ENCODE data around the gene NELL2.
"Not testable (repeated sequence)": the region's sequence is repeated elsewhere in the genome, so short reads cannot be mapped to it uniquely, and the experiment has no call there.

NELL2 gene

DNA sequence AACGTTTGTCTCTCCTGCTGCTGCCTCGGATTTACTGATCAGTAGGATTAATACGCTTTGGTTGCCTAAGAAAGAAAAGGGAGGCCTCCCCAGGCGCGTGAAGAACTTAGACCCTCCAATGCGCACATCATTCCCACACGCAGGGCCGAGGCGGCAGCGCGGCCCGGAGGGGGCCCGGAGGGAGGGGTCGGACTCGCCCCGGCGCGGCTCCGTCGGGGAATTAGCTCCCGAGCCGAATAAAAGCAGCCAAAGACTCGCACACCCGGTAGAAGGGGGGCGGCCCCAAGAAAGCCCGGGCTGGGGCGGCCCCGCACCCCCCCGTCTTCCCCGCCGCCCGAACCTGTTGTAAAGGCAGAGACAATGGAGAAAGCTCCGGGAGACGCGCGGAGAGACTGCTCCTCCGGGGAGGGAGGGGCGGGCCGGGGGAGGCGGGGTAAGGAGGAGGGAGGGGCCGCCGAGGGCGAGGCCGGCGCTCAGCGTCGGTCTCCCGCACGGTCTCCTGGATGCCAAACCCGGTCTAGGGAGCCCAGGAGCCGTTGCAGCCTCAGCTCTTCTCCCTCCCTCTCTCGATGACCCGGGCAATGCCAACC is at the start of gene NELL2:
TSS of gene NELL2 (minus strand) at position 362 of the 590 bp plus-strand sequence. CDS start 446 bp downstream, outside the sequence.
- DNase-seq (ENCODE audit: low read depth): no peak

DNA sequence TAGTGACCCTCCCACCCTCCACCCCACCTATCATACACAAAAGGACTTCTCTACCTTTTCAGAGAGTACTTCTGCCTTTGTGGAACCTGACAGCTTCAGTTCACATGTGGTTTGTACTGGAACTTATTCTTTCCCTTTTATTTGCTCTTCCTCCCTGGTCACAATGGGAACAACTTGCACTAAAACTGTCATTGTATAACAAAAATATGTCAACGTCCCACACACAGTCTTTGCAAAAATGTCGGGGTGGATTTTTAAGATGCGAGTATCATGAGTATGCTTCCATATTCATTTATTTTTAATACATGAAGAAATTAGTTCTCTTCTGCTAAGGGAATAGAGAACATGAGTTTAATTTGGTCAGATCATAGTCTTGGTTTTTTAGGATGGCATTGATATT is 45.6 kb upstream of the NELL2 start:
- DNase-seq (ENCODE audit: low read depth): no peak

DNA sequence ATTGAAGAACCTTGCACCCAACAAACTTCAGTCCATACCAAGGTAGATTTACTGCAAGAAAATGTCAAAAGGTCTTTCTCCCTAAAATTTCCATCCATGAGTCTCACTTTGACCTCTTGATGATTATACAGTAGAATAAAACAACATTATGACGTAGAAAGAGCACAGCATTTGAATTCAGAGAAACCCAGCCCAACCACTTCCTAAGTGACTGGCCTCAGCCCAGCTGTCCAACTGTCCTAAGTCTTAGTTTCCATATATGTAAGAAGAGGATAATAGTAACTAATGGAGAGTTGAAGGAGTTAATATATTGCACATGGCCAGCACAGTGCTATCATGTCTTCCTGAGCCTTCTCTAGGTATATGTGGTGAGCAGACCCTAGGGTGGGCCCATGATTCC is 41.0 kb upstream of the NELL2 start:
- no peak for DNase-seq (ENCODE audit: low read depth)

DNA sequence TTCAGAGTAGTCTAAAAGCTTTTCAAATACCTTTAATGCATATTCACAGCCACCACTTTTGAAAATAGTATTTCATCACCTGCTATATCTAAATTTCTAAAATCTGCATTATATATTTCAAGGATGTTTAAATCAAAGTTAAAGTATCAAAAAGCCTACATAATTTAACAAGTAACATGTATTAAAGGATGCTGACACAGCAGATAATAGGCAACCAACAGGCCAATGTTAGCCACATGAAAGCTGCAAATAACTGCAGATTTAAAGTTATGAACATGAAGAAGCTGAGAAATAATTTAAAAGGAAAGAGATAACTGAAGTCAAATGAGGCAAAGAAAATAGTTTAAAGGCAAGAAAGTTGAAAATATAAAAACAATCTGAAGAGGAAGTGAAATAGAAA is 39.8 kb upstream of the NELL2 start:
- no peak for DNase-seq (ENCODE audit: low read depth)

DNA sequence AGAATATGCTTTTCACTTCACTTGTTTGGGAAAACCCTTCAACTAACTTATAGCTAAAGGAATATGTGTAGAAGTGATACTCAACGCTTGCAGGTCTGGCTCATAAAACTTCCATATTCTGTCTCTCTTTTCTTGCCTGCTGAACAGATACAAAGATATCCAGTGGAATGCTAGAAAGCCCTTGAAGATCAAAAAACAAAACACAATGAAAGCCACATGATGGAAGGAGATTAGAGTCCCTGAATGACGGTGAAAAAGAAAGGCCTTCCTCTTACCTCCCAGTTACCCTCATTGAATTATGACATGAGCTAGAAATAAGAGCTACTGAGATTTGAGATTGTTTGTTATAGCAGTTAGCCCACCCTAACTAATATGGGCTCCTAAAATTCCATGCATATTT is 28.2 kb upstream of the NELL2 start:
- DNase-seq (ENCODE audit: low read depth): no peak

DNA sequence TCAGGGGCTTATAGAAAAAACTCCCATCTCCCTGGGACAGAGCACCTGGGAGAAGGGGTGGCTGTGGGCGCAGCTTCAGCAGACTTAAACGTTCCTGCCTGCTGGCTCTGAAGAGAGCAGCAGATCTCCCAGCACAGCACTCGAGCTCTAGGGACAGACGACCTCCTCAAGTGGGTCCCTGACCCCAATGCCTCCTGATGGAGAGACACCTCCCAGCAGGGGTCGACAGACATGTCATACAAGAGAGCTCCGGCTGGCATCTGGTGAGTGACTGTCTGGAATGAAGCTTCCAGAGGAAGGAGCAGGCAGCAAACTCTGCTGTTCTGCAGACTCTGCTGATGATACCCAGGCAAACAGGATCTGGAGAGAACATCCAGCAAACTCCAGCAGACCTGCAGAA is 22.0 kb upstream of the NELL2 start:
- not testable (repeated sequence) for DNase-seq (ENCODE audit: low read depth)

DNA sequence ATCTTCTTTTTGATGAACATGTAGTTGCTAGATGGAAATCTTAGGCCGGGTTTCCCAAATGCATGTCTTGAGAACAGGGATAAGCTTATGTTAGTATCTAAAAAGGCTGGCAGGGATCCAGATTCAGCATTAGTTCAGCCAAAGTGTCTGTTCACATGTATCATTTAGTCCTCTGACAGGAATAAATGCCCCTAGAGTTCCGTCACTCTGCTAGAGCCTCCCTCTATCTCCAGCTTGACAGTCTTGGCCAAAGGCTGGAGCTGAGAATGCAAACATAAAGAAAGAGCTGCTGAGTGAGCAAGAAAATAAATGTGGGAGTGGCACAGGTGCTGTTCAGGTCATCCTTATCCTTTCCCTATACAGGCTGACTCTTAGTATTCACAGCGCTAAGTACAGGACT is 13.8 kb upstream of the NELL2 start:
- DNase-seq (ENCODE audit: low read depth): no peak

DNA sequence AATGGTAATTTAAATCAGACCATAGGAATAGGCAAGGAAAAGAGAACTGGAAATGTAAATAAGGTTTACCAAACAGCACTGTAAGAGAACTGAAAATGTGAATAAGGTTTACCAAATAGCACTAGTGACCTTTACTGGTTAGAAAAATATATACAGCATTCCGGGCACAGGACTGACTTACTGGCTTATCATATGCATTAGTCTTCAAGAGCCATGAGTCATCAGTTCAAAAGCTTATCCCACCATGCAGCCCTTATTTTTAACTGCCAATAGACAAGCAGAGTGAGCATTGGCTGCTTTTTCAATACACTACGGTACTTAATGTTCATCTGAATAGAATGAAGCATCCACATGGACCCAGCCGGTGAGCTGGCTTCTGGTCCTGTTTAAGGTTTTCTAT is 13.0 kb upstream of the NELL2 start:
- no peak for DNase-seq (ENCODE audit: low read depth)

DNA sequence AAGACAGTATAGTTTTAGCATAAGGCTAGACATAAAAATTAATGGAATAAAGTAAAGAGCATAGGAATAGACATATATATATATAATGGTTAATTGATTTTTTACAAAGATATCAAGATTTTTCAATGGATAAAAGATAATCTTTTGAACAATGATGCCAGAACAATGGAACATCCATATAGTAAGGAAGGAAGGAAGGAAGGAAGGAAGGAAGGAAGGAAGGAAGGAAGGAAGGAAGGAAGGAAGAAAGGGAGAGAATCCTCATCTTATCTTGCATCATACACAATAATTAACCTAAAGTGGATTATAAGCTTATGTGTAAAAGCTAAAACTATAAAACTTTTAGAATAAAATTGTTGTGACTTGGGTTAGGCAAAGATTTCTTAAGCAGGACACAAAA is 9.8 kb upstream of the NELL2 start:
- DNase-seq (ENCODE audit: low read depth): no peak

DNA sequence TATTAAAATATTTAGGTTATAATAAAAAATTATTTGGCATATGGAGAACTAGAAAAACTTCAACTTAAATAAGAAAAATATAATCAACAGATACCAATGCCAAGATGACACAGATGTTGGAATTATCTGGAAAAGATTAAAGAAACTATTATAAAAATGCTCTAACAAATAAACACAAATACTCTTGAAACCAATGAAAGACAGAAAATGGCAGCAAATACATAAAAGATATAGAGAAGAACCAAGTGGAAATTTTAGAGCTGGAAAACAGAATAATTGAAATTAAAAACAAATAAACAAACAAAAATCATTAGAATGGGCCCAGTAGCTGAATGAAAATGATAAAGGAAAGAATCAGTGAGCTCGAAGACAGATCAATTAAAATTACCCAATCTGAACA is 5.1 kb upstream of the NELL2 start:
- DNase-seq (ENCODE audit: low read depth): no peak

DNA sequence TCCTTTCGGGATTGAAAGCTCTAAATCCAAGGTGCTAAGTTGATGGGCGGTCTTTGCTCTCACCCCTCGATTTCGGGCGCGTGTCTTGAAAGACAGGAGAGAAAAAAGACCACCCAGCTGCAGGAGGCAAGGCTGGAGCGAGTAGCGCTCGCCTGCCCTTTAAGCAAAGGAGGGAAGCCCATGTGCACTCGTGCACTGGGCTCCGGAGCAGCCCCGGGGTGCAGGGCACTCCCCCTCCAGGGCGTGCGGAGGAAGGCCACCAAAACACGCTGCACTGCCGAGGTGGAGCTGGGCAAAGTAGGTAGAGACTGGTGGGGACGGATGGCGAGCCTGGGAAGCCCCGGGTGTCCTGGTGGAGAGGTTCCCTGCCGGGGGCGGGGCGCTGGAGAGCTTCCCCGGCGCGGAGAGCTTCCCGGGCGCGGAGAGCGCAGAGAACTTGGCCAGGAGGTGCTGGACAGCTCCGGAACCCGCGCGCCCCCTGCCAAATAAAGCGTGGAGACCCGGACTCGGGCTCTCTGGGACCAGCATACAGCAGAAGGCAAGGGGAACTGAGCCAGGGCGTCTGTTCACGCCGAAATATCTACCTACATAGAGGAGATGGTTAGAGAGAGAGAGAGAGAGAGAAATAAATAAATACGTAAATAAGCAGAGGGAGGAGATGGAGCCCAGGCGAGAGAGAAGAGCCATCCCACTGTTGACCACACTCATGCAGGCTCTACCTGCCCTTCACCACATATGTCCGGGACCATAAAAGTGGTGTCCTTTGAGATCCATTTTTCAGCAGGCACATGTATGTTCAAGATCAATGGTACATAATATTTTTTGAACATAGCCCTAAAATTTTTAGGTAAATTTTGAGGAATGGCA is 662 bp upstream of the NELL2 start:
- DNase-seq (ENCODE audit: low read depth): no peak

DNA sequence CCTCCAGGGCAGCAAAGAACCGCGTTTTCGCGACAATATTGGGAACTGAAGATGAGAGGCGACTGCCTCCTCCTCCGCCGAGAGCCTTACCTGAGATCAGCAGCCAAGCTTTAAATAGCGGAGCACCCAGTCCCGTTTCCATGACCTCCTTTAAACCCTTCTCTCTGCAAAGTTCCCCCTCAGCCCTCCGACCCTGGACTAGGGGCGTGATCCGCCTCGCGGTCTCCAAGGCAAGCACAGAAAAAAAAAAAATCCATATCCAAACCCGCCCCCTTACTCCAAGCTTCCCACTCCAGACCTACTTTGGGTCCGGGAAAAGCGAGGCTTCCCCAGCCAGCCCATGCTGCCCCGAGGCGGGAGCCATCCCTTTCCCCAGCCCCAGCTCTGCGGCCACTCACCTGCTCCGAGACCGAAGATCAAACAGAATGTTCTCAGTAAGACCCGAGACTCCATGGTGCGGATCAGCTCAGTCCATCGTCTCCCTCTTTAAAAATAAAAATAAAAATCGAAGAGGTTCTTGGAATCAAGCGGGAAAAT is 630 bp downstream of the NELL2 start:
- no peak for DNase-seq (ENCODE audit: low read depth)

DNA sequence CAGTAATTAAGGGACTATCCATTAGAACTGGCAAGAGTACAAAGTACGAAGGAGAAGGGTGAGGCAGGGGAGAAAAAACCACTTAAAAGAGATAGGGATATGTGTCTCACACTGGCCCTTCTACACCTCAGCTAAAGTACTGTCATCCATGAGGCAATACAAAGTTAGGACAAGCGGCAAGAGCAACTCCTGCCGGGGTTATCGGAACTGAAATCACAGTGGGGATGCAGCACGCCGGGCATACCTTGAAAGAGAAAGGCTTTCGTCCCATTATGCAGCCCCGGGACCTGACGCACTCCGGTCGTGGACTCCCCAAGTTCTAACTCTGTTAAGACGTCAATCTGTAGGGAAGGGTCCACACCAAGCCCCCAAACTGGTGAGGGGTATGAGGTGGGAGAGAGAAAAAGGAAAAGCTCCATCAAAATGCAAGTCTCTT is 1.1 kb downstream of the NELL2 start:
- no peak for DNase-seq (ENCODE audit: low read depth)

DNA sequence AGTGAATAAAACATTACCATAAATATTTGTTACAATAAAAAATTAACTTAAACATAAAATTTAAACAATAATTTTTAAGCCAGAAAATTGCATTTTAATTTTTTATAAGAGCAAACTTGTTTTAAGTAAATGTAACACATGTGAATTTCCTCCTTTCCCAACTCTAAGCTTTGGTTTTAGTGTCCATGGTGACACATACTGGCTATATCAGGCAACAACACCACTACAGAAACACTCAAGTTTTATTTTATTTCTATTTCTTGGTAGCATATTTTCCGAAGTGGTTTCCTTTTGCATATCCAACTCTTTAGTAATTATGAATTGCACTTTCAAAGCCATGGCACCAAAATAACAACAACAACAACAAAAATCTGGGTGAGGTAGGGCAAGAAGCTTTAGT is 2.2 kb downstream of the NELL2 start:
- DNase-seq (ENCODE audit: low read depth): no peak

DNA sequence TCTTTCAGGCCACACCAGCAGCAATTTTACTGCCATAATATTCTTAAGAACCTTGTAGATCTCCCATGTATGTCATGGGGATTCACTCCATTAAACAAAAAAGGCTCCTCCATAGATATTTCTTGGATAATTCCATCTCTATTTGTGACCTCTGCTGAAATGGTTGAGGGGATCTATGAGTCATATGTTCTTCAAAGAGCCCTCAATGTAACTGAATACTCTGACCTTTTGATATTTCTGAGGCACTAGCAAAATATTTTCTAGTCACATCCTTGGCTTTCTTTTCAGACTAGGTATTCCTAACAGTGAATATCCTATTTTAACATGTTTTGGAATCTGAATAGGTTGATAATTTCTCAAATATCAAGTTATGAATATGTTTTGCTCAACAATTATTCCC is 6.6 kb downstream of the NELL2 start:
- DNase-seq (ENCODE audit: low read depth): no peak

DNA sequence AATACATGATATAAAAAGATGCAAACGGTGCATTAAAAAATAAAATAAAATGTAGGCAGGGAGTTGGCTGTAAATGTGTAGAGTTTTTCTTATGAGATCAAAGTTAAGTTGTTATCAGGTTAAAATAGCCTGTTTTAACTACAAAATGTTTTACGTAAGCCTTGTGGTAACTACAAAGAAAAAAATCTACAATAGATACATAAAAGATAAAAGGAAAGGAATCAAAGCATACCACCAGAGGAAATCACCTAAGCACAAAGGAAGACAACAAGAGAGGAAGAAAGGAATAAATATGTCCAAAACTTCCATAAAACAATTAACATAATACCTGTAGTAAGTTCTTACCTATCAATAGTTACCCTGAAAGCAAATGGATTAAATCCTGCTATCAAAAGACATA is 12.2 kb downstream of the NELL2 start:
- no peak for DNase-seq (ENCODE audit: low read depth)

DNA sequence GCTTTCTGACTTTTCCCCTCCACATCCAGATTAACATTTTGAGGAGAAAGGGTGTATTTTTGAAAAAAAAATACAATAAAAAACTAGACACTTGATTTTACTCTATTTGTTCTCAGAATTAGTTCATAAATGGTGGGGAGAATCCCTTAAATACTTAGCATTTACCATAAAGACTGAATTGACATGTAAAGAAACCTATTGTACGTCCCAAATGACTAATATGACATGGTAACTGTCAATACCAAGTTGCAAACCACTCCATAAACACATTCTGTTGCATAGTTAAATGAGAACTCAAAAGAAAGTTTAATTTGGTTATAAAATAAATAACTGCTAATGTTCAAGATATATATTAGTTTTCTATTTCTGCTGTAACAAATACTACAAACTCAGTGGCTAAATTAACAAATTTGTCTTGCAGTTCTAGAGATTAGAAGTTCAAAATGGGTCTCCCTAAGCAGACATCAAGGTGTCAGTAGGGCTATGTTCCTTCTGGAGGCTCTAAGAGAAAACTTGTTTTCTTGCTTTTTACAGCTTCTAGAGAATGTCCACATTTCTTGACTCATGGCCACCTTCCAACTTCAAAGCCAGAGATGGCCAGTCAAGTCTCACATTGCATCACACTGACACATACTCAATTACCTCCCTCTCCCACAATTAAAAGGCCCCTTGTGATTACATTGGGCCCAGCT is 16.0 kb downstream of the NELL2 start:
- no peak for DNase-seq (ENCODE audit: low read depth)

DNA sequence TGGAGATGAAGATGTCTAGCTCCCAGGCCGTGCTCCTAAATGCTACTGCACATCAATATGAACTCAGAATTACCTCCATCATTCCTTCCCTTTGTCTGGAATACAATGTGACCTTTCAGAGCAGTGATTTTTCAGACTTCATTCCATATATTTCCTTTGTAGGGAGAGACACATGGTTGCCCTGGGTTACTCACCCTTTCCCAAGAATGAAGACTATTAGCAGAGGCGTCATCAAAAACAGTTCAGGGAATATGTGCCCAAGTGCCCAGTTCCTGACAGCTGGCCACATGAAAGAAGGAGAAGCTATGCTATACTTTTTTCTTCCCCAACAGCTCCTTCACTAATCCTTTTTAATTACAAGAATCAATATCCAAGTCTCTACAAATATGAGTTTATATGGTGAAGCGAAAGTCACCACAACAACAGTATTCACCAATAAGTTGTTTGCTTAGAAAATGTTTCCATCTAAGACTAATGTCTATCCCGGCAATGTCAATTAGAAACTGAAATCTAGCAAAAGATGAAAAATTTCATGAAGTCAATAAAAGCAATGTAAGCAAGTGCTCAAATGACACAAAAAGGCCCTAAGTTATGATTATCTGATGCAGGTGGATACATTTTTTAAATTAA is 17.8 kb downstream of the NELL2 start:
- DNase-seq (ENCODE audit: low read depth): no peak

DNA sequence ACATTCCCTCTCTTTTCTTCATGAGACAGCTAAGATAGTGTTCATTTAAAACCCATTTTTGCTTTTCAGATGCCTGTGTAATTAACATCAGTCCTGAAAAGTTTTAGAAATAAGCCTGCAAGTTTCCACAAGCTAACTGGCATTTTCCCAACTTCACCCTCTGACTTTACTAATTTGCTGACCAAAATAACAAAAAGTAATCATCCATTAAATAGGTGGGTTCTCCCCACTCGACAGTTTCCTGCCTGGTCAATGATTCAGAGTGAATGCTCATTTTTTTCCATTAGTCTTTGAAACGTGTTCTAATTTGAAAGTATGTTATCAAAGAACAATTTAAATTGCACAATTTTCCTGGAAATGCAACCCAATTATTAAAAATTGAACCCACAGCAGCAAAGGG is 23.6 kb downstream of the NELL2 start:
- no peak for DNase-seq (ENCODE audit: low read depth)

DNA sequence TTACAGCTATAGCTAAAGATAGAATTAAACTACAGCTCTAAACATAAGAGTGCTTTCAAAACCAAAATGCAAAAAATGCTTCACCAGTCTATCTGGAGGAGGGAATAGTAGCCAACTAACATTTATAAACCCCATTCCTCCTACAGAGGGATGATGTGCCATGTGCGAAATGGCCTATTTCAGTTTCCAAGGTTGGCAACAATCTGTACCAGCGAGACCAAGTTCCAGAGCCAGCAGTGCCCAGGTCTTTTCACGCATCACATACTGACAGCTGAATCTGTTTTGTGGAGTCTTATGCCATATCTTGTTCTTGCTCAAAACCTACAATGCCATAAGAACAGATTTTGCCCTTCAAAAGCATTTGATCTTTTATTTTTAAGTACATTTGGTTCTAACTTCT is 24.5 kb downstream of the NELL2 start:
- no peak for DNase-seq (ENCODE audit: low read depth)

DNA sequence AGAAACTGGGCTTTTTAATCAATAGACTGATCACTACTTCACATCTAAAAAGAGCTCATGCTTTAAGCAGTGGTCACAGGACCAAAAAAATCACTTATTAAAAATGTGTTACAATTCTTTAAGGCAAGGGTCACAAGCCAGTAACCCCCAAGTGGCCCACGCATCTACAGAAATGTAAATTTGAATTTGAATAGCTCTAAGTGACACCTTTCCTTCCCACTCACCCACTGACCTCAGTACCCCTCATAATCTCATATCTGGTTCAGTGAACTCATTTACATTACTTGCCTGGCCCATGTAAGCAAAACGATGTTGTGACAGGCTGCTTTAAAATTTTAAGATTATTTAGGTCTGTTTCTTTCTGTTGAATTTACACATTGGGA is 27.4 kb downstream of the NELL2 start:
- DNase-seq (ENCODE audit: low read depth): no peak

DNA sequence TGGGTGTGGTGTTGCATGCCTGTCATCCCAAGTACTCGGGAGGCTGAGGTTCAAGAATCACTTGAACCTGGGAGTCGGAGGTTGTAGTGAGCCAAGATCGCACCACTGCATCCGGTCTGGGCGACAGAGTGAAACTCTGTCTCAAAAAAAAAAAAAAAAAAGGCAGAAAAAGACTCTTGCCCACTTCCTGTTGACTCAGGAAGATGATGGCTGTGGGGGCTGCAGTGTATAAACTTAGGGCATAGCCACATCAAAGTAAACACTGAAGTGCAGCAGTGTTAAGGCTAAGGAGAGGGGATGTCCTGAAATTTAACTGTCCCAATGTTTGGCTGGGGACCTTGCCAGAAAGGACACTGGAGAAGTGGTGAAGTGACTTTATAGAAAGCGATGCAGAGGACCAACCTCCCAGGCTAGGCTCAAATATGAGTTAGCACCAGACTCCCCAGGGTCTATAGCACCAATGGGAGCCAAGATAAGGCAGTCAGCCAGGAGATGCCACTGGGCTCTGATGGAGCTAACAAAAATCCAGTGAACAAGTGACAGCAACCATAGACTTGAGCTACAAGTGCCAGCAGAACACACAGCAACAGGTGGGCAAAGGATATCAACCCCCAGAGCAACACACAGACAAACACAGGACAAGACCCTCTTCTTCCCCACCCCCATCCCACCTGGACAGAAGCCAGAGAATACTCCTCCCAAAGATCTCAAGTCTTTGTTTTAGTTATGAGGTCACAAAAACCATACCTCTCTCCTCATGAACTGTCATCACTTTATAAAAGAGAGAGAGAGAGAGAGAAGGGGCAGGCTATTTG is 28.0 kb downstream of the NELL2 start:
- no peak for DNase-seq (ENCODE audit: low read depth)
